HG03565 (cell line): ENCODE data around the gene ZNF878.
"Not testable (repeated sequence)": the region's sequence is repeated elsewhere in the genome, so short reads cannot be mapped to it uniquely, and the experiment has no call there.

Source experiments
- ATAC-seq: cut with Tn5 transposase; IDR thresholded peaks from one replicate; pipeline ENCODE4 v1.9.1; 2021; ENCODE audit warnings: mild to moderate bottlenecking, moderate library complexity; ENCODE audit not compliant: unreplicated experiment

Gene ZNF878

GRCh38 chr19:12052497-12053169 lies at the start of gene ZNF878:
Gene ZNF878, minus strand, starts transcription at chr19:12052961. Its CDS starts 160 bp downstream, at chr19:12052801.
- peak; percentile 61 for ATAC-seq

- ATAC-seq, result no peak
Measured at GRCh38 chr19:12098040-12098439, 45.3 kb upstream of the ZNF878 start.

- no peak for ATAC-seq
Measured at GRCh38 chr19:12095111-12095790, 42.5 kb upstream of the ZNF878 start.

GRCh38 chr19:12093777-12094176 lies 41.0 kb upstream of the ZNF878 start:
- no peak for ATAC-seq

GRCh38 chr19:12092956-12093355 lies 40.2 kb upstream of the ZNF878 start:
- ATAC-seq, result no peak

- no peak for ATAC-seq
Measured at GRCh38 chr19:12092065-12092867, 39.5 kb upstream of the ZNF878 start.

GRCh38 chr19:12090807-12091206 lies 38.0 kb upstream of the ZNF878 start:
- no peak for ATAC-seq

GRCh38 chr19:12085074-12085818 lies 32.5 kb upstream of the ZNF878 start:
- ATAC-seq, result no peak

- ATAC-seq, result not testable (repeated sequence)
Measured at GRCh38 chr19:12083336-12083735, 30.6 kb upstream of the ZNF878 start.

- ATAC-seq, result no peak
Measured at GRCh38 chr19:12077375-12077774, 24.6 kb upstream of the ZNF878 start.

GRCh38 chr19:12076331-12076730 lies 23.6 kb upstream of the ZNF878 start:
- ATAC-seq, result not testable (repeated sequence)

- ATAC-seq, result no peak
Measured at GRCh38 chr19:12075538-12076139, 22.9 kb upstream of the ZNF878 start.

- ATAC-seq, result peak; percentile 57
Measured at GRCh38 chr19:12064590-12065538, 12.1 kb upstream of the ZNF878 start, which contains the start of gene ZNF844. Gene ZNF844, plus strand, starts transcription at chr19:12064731. Its CDS starts 143 bp downstream, at chr19:12064874.

GRCh38 chr19:12055784-12056183 lies 3.0 kb upstream of the ZNF878 start:
- ATAC-seq, result no peak

- ATAC-seq, result no peak
Measured at GRCh38 chr19:12052091-12052496, 667 bp downstream of the ZNF878 start.

GRCh38 chr19:12047868-12048267 lies 4.9 kb downstream of the ZNF878 start:
- ATAC-seq, result no peak

GRCh38 chr19:12043752-12044422 lies 8.9 kb downstream of the ZNF878 start:
- no peak for ATAC-seq

- ATAC-seq, result no peak
Measured at GRCh38 chr19:12042893-12043292, 9.9 kb downstream of the ZNF878 start.
